Cardiac fibroblast (primary cell): ENCODE data around the gene DYNC1LI1.

Experiments used
- DNase-seq, 2 donors: peaks; one replicate each; pipeline versions ENCODE4 v3.0.0 to v3.0.0-alpha.2; 2010; ENCODE audit warnings: low read depth in 2 of 2
- H3K4me3 ChIP-seq, 2 donors: replicated peaks in 1 of 2; 1 replicate in 1 of 2; 2 replicates in 1 of 2; pipeline ENCODE4 v1.5.1; 2011; ENCODE audit warnings: low read depth in 2 of 2, low read length in 2 of 2, mild to moderate bottlenecking in 2 of 2, moderate library complexity in 1 of 2
- CTCF ChIP-seq: IDR thresholded peaks from one replicate; pipeline ENCODE4 v1.5.1; 2011; ENCODE audit warnings: low read depth, mild to moderate bottlenecking, low read length, inconsistent platforms

Gene DYNC1LI1

GRCh38 chr3:32596909-32597369 lies 26.3 kb upstream of the DYNC1LI1 start:
- DNase-seq: peak; percentile 2 to 40
- no peak for TF ChIP-seq CTCF
- no peak overlapping the region for H3K4me3 ChIP-seq

DNA sequence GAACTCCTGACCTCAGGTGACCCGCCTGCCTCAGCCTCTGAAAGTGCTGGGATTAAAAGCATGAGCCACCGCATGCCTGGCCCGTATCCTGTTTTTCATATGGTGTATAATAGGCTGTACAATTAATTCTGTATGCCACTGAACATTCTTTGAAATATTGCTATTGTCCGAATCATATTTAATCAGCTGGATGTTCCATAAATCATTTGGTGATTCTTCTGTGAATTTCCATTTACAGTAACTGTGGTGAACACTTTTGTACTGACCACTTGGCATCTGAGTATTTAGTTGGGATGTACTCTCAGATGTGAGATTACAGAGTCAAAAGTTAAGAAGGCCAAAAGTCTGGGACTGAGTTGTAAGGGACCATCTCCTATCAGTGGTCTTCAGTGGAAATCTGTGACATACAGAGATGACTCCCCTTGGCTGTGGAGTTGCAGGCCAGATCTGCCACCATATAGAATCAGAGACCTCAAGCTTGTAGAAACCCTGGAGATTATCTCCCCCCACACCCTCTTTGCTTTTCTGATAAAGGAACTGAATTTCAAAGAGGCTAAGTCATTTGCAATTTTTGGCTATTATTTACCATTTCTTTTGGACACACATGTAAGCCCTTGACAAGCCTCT lies 25.7 kb upstream of the DYNC1LI1 start:
- TF ChIP-seq CTCF: no peak
- no peak for DNase-seq
- H3K4me3 ChIP-seq: no peak overlapping the region

DNA sequence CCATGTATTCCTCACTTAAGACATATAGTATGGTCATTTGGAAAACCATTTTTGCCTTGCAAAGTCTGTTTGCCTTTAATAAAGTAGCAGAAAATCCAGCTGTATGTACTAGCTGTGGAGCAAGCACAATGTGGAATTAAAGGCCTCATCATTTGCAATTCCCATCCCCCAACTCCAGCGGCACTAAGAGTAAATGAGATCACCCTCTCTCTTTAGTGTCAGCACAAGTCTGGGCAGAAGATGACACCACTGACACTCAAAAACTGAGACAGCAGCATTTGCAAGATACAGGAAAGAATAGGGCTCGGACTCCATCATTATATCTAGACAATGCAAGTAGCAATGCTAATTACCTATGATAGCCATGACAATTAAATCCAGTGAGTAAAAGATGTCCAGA lies 24.7 kb upstream of the DYNC1LI1 start:
- TF ChIP-seq CTCF: no peak
- no peak overlapping the region for H3K4me3 ChIP-seq
- no peak for DNase-seq

DNA sequence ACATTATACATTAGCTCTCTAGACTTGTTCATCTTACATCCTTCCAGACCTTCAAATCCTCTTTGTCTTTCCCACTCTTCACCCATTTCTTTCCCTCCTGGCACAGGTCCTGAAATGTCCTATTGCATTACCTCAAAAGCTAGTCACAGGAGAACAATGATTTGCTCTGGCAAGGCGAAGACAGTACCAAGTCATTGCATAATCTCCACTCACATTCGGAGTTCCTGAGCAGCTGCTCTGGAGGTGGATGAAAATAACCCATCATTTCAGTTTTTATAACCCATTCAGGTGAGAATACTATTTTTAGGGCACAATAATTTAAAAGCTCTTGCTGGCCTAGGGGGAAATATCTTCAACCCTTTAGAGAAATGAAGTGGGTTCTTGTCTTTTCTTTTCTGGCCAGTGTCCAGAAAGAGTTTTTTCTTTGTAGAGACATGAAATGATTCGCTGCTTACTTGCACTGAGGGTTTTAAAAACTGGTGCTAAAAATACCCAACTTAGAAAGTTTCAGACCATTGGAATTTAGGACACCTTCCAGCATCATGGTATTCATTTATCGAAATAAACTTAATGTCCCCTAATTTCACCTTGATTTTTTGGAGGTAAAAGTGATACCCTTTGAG lies 23.4 kb upstream of the DYNC1LI1 start:
- no peak overlapping the region for H3K4me3 ChIP-seq
- peak; percentile 67 to 84 for DNase-seq
- no peak for TF ChIP-seq CTCF

DNA sequence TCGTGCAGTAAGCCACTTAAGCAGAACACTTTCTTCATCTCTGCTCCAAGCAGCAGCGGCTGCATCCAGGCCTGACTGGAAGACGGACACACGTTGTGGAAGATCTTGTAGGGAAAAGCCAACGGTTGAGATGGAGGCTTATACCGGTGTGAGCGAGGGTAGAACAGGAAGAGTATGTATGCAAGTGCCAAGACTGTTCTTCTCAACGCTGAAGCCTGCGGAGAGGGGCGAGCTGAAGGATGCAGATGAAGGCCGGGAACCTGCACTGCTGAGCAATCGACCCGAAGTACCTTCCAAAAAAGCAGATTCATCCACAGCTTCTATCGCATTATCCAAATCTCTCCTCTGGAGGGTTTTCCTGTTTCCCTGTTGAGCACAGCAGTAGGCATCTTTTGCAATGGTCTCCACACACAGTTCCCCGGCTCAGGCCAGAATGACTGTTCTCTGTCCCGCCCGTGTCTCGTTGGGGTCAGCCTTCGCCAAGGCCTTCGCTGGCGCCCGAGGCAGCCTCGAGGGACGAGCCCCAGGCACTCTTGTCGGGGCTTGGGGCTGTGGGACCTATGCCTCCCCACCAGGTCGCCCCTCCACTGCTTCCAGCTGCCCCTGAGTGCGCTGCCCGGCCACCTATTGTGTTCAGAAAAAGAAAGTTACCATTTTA lies 22.2 kb upstream of the DYNC1LI1 start:
- DNase-seq: no peak
- TF ChIP-seq CTCF: no peak

DNA sequence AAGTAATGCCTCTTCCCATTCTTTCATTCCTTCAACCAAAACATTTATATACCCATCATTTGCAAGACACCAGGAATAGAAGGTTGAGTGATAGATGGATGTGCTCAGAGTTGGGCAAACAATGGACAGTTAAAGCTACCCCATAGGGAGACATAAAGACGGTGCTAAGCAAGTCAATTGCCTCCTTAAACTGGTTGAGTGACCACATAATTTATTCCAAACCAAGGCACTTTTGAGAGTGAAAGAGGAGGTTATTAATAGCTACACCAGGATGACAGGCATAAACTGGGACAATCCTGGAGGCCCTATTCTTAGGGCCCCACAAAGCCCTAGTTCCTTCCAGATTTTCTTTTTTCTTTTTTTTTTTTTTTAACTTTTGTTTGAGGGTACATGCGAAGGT lies 21.4 kb upstream of the DYNC1LI1 start:
- H3K4me3 ChIP-seq: no peak overlapping the region
- TF ChIP-seq CTCF: no peak
- no peak for DNase-seq

More for the DNA sequence above, 22.2 kb upstream of the DYNC1LI1 start:
- H3K4me3 ChIP-seq: no peak overlapping the region
